SHP77 (cell line): ENCODE data around the gene RINL.

ENCODE experiments used
- DNase-seq, 2 experiments: peaks; one replicate each; lab custom pipeline; 2025; lab: John Stamatoyannopoulos, UW

The RINL gene

DNA sequence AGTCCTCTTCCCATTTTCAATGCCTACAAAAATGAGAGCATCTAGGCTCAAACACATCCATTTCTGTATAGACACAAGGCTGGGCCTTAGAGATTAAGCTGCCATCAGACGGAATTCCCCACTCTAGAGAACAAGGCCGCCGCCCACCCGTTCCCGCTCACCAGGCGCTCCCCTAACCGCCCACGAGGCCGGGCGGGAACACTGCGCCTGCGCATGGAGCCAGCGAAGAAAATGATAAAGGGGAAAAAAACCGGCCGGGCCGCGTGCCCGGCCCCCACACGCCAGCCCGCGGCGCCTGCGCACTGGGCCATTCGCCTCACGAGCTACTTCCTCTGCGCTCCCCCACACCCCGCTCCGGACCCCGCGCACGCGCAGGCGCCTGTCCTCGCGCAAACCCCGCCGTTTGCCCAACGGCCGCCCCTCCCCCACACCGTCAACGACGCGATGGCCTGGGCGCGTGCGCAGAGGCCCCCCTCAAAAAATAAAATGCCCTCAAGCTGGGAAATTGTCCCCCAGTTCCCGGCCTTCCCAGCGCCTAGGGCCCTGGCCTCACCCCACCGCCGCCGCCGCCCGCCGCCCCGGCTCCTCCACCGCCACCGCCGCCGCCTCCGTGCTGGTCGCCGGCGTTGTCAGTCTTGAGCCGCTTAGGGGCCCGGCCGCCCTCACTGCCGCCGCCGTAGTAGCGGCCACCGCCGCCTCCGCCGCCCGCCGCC, 28.8 kb downstream of the RINL start:
- DNase-seq: peak; percentile 95 to 97

DNA sequence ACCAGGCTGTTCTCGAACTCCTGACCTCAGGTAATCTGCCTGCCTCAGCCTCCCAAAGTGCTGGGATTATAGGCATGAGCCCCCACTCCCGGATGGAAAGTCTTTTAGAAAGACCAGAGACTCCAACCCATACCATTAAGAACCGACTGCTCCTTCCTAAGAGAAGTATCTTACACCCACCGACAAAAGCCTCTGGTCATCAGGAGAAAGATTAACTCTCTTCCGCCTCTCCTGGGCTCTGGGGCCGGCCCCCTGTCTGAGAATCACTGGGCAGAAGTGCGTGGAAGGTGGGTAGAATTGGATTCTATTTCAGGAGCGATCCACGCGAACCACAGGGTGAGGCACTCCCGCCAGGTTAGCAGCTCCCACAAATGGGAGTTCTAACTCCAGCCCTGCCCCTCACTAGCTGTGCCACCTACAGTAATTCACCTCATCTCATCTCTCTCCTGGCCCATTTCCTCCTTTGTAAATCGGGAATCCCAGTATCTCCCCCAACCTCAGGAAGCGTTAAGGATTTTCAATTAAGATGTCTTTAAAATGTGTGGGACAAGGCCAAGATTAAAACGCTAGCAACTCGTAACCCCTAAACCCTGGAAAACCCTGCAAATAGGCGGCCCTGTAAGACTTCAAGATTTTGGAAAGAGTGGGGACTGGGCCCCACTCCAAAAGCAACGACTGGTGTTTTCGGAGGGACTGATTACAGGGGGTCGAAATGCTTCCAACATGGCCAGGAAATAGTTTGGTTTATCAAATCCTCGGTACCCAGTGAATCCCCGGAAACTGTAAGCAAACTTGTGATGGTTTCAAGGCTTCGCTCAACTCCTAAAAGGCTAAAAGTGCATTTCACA, 29.6 kb downstream of the RINL start:
- no peak for DNase-seq

DNA sequence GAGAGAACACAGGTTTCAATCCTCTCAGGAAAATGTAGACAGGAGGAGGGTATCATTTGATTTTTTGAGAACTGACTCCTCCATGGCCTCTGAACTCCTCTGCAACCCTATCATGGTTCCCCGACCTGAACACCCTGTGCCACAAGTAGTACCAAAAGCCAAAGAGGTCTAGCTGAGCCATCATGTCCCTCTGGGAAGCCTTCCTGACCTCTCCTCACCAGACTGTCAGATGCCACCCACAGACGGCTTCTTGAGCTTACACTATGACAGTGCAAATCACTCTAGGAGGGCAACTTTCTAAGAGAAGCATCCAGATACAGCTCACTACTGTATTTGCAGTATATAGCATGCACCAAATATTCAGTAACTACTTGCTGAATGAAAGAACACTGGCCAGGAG, 32.0 kb downstream of the RINL start:
- no peak for DNase-seq

DNA sequence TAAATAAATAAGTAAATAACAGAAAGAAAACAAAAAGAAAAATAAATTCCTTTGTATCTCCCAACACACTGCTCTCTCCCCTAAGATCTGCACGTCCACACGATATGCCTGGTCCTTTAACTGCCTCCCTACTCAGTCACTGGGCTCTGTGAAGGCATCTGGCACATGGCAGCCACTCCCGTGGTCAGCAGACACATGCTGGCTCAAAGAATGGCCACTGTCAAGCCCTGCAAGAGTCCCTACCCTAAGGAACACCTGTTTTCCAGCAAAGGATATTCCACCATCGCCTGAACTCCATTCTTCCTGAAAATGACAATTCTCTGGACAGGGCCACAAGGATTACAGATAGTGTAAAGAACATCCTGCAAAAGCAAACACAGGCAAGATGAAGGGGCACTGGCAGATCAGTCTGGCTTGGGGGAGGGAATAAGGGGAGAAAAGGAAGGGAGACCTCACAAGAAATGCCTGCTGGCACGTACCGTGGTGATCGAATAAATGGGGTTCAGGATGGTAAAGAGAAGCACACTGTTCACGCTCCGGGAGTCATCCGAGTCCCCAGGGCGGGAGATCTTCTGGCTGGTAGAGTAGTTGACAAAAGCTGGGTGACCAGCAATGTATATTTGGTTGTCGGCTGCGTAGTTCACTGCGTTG, 32.6 kb downstream of the RINL start:
- no peak for DNase-seq

DNA sequence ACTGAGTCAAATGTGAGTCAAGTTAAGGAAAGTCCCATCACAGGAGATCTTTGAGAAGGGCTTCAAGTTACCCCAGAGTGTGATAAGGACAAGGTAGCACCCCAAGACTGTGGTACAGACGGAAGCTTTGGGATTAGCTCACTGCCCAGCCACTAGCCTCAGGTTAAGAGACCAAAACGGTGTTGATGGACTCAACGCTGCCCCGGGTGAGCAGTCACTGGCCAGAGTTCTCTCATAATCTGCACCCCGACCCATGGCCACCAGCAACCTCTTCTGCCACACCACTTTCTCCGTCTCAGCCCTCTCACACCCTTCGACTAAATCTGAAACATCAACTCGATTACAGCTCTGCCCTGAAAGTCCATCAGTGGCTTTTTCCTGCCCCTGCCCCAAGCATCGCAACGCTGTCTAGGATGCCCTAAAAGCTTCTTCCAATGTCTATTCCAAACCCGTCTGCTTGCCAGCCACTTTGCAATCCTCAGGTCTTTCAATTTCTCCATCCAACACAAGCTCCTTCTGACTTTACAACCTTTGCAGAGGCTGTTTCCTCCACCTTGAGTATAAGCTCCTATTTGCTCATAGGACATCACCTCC, 33.9 kb downstream of the RINL start:
- DNase-seq: no peak

DNA sequence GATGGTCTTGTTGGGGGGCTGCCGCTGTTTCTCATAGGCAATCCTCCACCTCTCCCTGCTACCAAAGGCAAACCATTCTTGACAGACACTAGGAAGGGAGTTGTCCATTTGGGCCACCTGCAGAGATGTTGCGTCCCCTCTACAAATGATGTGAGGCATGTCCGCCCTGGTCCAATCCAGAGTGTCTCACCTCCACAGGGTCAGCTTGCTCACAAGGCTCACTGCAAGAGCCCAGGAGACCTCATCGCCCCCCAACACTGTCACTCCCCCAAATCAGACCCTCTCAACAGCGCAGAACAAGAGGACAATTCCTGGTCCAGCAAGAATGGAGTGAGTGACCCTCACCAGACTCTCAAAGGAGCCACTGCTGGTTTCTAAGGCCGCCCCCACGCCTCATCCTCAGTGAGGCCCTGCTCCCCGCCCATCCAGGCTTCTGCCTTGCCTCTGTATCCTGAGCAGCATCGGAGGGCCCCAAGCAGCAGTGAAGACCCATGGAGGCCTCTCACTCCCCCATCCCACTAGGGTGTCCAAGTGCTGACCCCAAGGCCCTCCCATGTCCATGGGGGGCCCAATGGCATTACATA, 34.8 kb downstream of the RINL start:
- no peak for DNase-seq

DNA sequence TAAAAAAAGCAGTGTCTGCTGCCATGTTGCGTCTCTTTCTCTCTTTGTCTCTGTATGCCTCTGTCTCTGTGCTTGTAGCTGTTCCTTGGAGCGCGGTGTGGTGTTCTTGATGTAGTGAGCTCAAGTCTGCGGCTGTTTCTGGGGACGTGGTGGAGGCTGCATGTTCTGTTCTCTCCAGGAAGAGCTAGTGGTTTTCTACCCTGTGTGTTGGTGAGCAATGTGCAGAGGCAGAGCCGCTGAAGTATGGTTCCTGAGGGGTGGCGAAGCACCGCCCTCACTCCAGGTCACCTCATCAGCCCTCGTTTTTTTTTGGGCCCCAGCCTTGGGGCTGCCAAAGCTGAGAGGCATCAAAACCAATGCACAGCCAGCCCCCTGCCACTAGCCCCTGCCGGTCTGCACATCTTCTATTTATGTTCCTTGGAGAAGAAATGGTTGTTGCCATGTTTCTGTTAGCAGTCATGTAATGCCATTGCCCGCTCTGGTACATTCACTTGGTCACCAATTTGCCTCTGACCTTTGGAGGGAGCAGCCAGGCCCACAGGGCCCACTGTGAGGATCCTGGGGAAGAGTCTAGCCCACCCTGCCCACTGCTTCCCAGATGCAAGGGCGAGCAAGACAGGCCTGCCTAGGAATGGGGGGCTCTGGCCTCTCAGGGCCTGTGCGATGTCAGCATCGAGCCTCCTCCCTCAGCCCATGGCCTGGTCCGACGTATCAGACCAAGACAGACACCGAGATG, 35.5 kb downstream of the RINL start:
- no peak for DNase-seq

DNA sequence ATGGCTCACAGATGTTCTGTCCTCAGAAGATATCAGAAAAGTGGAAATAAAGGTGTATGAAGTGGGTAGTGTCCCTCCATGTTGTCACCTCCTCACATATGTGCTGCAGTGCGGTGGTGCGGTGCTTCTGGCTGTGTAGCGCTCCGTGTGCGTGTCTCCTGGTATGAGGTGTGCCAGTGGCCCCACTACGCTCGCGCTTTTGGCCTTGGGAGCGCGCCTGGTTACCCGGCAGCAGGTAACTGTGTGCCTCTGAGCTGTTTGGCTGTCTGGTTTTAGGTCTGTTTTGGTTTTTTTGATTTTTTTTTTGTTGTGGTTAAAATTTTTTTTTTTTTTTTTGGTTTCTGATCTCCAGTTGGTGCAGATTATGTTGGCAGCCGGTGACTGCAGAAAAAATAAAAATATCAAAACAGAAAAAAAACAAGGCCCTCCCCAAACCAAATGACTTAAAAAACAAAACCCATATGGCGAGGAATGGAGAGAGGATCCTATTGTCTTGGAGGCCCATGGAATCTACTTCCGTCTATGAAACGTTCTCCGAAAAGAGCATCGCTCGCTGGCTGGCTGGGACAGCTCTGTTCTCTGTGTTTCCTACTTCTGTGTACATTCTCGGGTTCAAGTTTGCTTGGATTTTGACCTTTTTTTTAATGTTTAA, 36.2 kb downstream of the RINL start:
- DNase-seq: no peak

DNA sequence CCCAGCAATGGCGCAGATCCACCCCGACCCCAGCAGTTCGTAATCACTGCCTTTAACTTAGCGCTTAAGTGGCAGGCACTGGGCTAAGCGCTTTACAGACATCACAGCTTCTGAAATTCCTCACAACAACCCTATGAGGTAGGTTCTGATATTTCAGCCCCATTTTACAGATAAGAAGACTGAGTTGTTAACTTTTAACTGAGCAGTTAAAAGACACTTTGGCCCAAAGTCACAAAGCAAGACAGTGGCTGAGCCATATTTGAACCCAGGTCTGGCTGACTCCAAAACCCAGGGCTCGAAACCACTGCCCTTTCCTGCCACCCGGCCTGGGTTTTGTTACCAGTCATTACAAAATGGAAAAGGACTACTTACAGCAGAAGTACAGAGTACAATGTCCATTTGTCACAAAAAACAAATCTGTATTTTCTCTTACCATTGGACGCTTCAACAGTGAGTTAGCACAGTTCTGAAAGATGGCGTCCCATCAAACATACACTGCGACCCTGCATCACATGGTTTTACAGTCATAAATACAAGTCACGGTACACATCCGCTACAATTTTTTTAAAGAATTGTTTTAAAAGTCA, 36.8 kb downstream of the RINL start:
- DNase-seq: no peak

DNA sequence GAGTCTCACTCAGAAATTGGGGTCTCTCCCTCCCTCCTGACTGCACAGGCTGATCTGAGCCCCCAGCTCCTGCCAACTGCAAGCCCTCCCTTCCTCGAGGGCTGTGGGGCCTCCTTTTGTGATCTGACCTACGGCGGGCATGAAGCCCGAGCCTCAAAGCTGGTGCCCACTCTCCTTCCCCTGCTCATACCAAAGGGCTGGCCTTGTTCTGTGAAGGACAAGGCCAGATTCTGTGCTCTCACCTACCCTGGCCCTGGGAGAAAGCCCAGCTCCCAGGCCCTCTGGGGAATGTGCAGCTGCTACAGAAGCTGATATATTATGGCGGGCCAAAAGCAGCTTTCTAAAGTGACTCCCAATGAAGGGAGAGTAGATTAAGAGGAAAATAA, 37.5 kb downstream of the RINL start:
- DNase-seq: no peak

DNA sequence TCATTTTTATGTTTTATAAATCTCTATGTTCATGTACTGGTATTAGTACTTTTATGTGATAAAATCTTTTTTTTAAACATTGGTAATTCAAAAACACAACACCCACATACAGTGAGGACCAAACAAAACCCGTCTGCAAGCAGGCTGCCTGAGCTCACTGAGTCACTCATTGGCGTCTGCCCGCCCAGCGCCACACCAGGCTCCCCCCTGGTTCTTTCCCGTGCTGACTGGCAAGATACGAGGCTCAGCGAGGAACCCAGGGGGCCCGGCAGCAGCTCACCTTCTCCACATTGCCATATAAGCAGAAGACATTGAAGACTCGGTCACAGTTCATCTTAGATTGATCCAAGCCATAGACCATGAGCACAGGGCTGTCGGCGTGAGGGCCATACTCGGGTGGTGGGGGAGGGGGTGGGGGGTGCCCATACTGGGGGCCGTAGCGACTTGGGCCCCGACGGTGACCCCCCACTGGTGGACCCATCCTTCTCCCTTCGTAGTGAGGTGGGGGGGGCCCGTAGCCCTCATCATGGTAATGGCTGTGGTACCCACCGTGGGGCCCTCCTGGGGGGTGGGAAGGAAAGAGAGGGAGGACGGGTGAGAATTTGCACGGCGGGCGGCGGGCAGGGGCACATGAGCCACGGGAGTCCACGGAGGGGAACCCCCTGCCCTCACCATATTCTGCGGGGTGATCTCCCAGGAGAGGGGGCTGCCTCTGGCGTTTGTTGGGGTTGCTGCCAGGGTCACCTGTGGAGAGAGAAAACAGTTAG, 38.1 kb downstream of the RINL start:
- no peak for DNase-seq

DNA sequence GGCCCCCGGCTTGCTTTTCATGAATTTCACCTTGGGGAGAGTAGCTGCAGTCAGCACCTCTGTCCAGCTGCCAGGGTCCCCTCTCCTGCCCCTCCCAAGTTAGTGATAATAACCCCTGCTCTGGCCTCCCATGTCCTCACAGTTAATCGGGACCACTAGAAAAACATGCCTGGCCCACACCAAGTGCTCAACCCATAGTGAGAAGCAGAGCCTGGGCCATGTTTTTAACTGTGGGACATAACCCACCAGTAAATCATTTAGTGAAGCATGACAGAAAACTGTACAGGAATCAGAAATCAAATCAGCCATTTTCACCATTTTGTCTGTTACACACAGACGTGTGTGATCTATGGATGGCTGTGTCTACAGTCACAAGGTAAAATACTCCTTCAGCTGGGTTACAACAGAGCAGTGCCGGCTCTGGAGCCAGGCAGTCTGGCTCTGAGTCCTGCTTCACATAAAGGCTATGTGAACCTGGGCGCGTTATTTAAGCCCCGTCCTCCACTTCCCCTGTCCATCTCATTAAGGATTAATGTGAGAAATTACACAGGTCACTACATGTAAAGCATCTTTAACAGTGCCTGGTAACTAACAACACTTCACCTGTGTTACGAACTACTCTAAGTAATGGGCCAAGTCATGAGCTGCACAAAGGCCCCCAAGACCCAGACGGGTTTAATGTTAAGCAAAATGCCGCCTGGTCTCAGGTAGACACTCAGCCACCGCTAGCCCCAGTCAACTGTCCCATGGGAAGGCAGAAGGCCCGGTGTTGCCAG, 38.9 kb downstream of the RINL start:
- no peak for DNase-seq

DNA sequence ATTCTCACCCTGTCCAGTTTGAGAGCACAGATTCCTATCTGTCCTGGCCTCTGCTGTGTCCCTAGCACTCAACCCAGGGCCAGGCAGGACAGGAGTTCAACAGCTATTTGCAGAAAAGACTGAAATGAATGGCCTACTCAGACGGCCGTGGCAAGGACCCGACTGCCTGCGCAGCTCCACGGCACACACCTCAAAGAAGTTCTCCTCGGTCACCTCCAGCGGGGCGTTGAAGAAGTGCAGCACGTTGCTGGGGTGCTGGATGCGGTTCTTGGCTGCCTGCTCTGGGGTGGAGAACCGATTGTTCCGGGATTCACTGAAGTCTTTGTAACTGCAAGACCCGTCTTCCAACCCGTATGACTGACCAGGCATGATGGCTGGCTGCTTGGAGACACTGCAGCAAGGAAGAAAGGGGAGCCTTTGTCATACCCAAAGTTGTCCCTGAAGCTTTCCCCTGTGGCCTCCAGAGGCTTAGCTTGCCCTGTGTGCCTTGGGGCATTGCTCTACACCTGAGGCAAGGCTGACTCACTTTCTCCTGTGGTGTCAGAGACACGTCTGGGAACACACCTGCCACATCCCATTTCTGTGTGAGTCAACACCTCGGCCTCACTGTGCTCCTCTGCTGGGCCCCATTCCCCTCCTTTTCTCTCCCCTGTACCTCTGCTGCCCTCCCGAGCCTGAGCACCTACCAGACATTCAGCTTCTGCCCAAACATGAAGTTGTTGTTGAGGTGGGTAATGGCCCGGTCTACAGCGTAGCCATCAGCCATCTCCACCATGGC, 39.7 kb downstream of the RINL start:
- no peak for DNase-seq

DNA sequence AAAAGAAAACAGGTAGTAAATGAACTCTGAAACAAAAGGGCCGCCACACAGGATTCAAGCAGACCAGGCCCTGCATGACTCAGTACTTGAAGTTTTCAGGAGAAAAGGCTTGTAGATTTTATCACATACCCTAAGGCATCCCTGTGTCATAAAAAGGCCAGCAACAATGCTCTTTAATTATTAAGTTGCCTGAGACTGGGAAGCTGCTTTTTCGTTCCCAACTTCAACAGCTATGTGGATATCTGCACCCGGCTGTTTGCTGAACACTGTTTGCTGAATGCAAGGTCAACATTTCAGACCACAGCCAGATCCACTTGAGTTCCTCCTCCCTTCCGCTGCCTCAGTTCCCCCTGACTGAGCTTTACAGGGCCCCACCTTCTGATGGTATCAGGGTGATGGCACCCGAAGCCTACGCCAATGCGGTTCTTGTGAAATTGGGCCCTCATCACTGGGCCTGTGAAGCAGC, 40.4 kb downstream of the RINL start:
- DNase-seq: no peak

DNA sequence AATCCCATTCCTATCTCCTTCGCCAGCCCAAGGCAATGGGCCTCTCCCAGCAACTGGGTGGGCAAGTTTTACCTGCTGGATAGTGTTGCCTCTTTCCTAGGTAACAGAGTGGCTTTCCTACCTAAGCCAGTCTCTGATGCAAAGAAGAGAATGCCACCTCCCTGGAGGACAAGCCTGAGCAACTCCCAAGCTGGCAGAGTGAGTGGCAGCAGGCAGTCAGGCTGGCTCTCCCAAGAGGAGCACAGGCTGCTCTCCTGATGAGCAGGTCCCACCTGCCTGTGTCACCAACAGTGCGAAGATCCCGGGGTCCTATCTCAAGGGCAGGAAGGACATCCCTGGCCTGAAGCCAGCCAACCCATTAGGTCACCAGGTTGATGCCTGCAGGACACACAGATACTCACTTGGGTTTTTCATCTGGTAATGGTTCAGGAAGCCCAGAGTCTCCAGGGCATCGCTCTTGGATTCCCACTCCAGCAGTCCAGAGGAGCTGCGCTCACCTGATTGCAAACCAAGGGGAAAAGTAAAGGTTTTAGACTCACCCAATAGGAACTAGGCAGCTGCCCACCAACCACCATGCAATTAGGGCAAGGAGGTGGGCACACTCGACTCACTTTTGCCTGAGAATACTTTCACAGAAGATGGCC, 41.0 kb downstream of the RINL start:
- no peak for DNase-seq

DNA sequence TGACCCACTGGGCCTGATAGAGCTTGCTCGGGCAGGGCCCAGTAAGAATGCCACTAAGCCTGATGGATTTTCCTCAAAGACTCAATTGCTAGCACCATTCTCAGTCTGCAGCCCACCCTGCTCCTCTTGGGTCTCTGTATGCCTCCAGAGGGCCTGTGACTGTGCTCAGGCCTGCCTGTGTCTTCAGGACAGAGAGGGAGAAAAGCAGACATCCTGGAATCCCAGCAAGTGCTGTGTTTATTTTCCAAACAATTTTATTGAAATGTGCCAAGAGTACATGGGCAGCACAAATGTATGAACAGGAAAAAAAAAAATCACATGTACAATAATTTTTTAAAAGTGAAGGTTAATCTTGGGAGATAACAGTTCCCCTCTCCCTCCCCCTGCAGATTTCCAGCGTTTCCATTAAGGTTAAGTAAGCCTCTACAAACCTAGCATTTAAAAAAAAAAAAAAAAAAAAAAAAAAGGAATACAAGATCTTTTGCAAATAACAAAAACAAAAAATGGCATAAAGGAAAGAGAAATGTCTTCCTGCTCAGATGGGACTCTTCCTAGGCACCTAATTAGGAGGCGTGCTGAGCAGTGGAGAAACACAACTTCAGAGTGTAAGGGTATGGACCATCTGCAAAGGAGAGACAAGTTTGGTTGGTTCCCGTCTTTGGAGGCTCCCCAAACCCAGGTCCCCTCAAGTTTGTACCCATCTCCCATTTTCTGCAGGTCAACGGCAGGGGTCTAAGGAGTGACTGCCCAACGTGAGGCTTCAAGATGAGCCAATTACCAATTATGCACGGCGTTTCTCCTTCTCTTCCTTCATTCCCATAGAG, 41.7 kb downstream of the RINL start:
- no peak for DNase-seq

DNA sequence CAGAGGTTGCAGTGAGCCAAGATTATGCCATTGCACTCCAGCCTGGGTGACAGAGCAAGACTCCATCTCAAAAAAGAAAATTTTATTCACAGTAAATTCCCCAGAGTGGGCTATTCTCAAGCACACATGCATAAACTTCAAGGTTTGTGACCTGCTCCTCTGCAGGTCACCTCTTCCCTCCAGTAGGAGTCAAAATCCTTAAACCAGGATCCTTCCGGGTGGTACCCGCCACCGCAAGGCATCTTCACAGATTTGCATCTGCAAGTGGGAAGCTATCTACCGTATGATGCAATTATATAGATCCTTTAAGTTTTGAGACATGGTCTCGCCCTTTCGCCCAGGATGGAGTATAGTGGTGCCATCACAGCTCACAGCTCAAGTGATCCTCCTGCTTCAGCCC, 43.5 kb downstream of the RINL start:
- DNase-seq: no peak
